B cell (primary cell): ENCODE data around the gene KANK2. TPM values are rescaled to one million over a fixed set of nuclear protein-coding genes. Genes with fewer than 3 reads are reported as not detected.
"Not testable (repeated sequence)": the region's sequence is repeated elsewhere in the genome, so short reads cannot be mapped to it uniquely, and the experiment has no call there.

Experiments
- ATAC-seq: fragments of 200-7000 bp; cut with Tn5 transposase; one replicate; pipeline ENCODE4 v1.10.0; 2021; ENCODE audit warnings: low read depth, mild to moderate bottlenecking, moderate number of reproducible peaks, moderate library complexity
- CTCF ChIA-PET: fragments of 350-600 bp; sonication (Branson Sonifier 250); formaldehyde crosslinking; loops from one replicate; lab custom pipeline; 2021; ENCODE audit warnings: antibody characterized with exemption, inconsistent platforms; lab: Charles Lee
- POLR2A ChIA-PET: fragments of 350-600 bp; sonication (Branson Sonifier 250); formaldehyde crosslinking; loops from one replicate; lab custom pipeline; 2021; ENCODE audit warnings: antibody characterized with exemption; lab: Charles Lee
- DNase-seq: peaks from one replicate; pipeline ENCODE4 v3.0.0; 2013
- H2AFZ ChIP-seq: 2 replicates; pipeline ENCODE4 v1.6.1; 2012; ENCODE audit warnings: mild to moderate bottlenecking, low read depth, low read length; ENCODE audit not compliant: insufficient read depth, poor library complexity, severe bottlenecking
- H3K27ac ChIP-seq, 2 donors: 1 replicate in 1 of 2; 2 replicates in 1 of 2; pipeline ENCODE4 v1.5.1; 2012 to 2013; ENCODE audit warnings: low read length in 2 of 2, mild to moderate bottlenecking in 2 of 2, moderate library complexity in 1 of 2
- H3K27me3 ChIP-seq, 4 experiments: fragments of 200-600 bp in 1 of 4; sonication (generic) in 1 of 4; replicated peaks in 1 of 4; 1 replicate in 2 of 4; 2 replicates in 2 of 4; pipeline versions ENCODE4 v1.6.1 to v1.7.0; 2013 to 2016; ENCODE audit warnings: low read length in 3 of 4, mild to moderate bottlenecking in 2 of 4, mixed read lengths in 1 of 4, moderate library complexity in 1 of 4; ENCODE audit not compliant: insufficient read depth in 4 of 4, control insufficient read depth in 3 of 4; ENCODE audit errors: control extremely low read depth in 1 of 4
- H3K36me3 ChIP-seq, 2 experiments: replicated peaks in 1 of 2; 1 replicate in 1 of 2; 2 replicates in 1 of 2; pipeline versions ENCODE4 v1.6.1 to v1.7.1; 2013; ENCODE audit warnings: low read length in 1 of 2; ENCODE audit not compliant: insufficient read depth in 2 of 2, control insufficient read depth in 1 of 2; ENCODE audit errors: control extremely low read depth in 1 of 2, extremely low read depth in 1 of 2
- H3K4me1 ChIP-seq, 2 donors: fragments of 200-600 bp in 1 of 2; sonication (generic) in 1 of 2; 1 replicate in 1 of 2; 2 replicates in 1 of 2; pipeline versions ENCODE4 v1.5.1 to v1.6.1; 2013 to 2017; ENCODE audit warnings: low read length in 2 of 2; ENCODE audit not compliant: control insufficient read depth in 2 of 2, insufficient read depth in 2 of 2
- H3K4me2 ChIP-seq: replicated peaks from 2 replicates; pipeline ENCODE3; 2012; ENCODE audit warnings: mild to moderate bottlenecking, low read depth, low read length; ENCODE audit not compliant: poor library complexity, severe bottlenecking
- H3K4me3 ChIP-seq, 5 experiments: fragments of 200-600 bp in 1 of 5; sonication (generic) in 1 of 5; 1 replicate in 3 of 5; 2 replicates in 2 of 5; pipeline versions ENCODE4 v1.5.1 to v1.7.0; 2011 to 2016; ENCODE audit warnings: low read length in 4 of 5, mild to moderate bottlenecking in 4 of 5, low read depth in 2 of 5, control low read depth in 1 of 5, moderate library complexity in 1 of 5; ENCODE audit not compliant: insufficient read depth in 1 of 5; ENCODE audit errors: control extremely low read depth in 1 of 5, extremely low read depth in 1 of 5
- H3K79me2 ChIP-seq: fragments of 200-600 bp; sonication (generic); one replicate; pipeline ENCODE4 v1.6.0; 2016; ENCODE audit warnings: low read length; ENCODE audit not compliant: control insufficient read depth, insufficient read depth
- H3K9ac ChIP-seq: fragments of 200-600 bp; sonication (generic); 2 replicates; pipeline ENCODE4 v1.6.1; 2017; ENCODE audit warnings: mild to moderate bottlenecking, low read length, moderate library complexity
- H3K9me3 ChIP-seq, 3 donors: one replicate each; pipeline versions ENCODE4 v1.6.1 to v1.7.1; 2013; ENCODE audit warnings: low read length in 2 of 3; ENCODE audit not compliant: control insufficient read depth in 2 of 3, insufficient read depth in 1 of 3; ENCODE audit errors: control extremely low read depth in 1 of 3
- H4K20me1 ChIP-seq: 2 replicates; pipeline ENCODE4 v1.6.0; 2012; ENCODE audit warnings: mild to moderate bottlenecking, low read length; ENCODE audit not compliant: insufficient read depth, control insufficient read depth, poor library complexity, severe bottlenecking
- H3K27ac Mint-ChIP-seq: one replicate; pipeline ENCODE4 v1.8.0; 2021; ENCODE audit warnings: mixed read lengths
- H3K27me3 Mint-ChIP-seq: one replicate; pipeline ENCODE4 v1.8.0; 2021; ENCODE audit warnings: mixed read lengths
- H3K4me1 Mint-ChIP-seq: one replicate; pipeline ENCODE4 v1.8.0; 2021; ENCODE audit warnings: mixed read lengths
- H3K4me3 Mint-ChIP-seq: one replicate; pipeline ENCODE4 v1.8.0; 2021; ENCODE audit warnings: mixed read lengths
- H3K9me3 Mint-ChIP-seq: one replicate; pipeline ENCODE4 v1.8.0; 2022; ENCODE audit warnings: mixed read lengths; ENCODE audit not compliant: insufficient read depth
- EZH2 ChIP-seq: IDR thresholded peaks from 2 replicates; pipeline ENCODE4 v1.6.1; 2012; ENCODE audit warnings: borderline replicate concordance, low read depth, mild to moderate bottlenecking, moderate library complexity, low read length; ENCODE audit not compliant: insufficient read depth, poor library complexity, severe bottlenecking
- WGBS: methylation state at CpG from one replicate; pipeline ENCODE4 v1.1.5; 2013; ENCODE audit warnings: missing lambda C conversion rate; ENCODE audit not compliant: insufficient coverage; 5-methylcytosine and 5-hydroxymethylcytosine counted together
- intact Hi-C: fragments of 100-400 bp; cut with micrococcal nuclease; formaldehyde crosslinking; loops from one replicate; pipeline ENCODE4 v1.10.0; 2022
- polyA plus RNA-seq: library from polyadenylated mRNA; depleted of rRNA; stranded (reverse); fragments of >200 nt; gene quantifications from 2 replicates; pipeline ENCODE4 v1.2.3, GENCODE V29; 2012
- total RNA-seq, 2 donors: library from RNA; stranded (reverse); fragments of 120-200 nt in 1 of 2; gene quantifications; 1 replicate in 1 of 2; 2 replicates in 1 of 2; pipeline versions ENCODE4 v1.2.3 to v1.2.4, GENCODE V29; 2013 to 2022
- TF ChIP-seq, protein P1 (sequence below): fragments of 200-600 bp; IDR thresholded peaks from one replicate; pipeline ENCODE4 v1.8.0; 2022; ENCODE audit warnings: antibody characterized with exemption, mild to moderate bottlenecking

Gene KANK2
- total and polyA plus RNA-seq, 2 donors (not counting 1 experiment from before 2014, with no cell fraction given): 0.54 to 18.9 TPM

- H3K27ac ChIP-seq: no peak overlapping the region
Observed at GRCh38 chr19:11125994-11126685, 71.2 kb downstream of the KANK2 start.

DNA sequence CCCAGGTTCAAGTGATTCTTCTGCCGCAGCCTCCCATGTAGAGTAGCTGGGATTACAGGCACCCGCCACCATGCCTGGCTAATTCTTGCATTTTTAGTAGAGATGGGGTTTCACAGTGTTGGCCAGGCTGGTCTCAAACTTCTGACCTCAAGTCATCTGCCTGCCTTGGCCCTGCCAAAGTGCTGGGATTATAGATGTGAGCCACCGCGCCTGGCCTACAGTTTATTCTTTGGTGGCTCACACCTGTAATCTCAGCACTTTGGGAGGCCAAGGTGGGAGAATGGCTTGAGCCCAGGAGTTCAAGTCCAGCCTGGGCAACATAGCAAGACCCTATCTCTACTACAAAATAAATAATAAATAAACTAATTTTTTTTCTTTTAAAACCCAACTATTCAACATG is 73.2 kb downstream of the KANK2 start:
- not testable (repeated sequence) for H4K20me1 ChIP-seq, H3K4me3 Mint-ChIP-seq
- CTCF ChIA-PET: interaction anchor here (0.6 to 8.2 kb wide), 2 partner anchors 90 to 236 kb away, joined by 3 to 179 read pairs; no protein-coding TSS in a partner anchor

More at GRCh38 chr19:11125994-11126685, 71.2 kb downstream of the KANK2 start:
- Mint-ChIP-seq H3K27ac (no peak overlapping the region), H3K27me3 (no peaks in the 10 kb centered on the region), H3K4me1 (peaks cover 7% of the 10 kb centered on the region), H3K9me3 (no peaks in the 10 kb centered on the region), H3K4me3 (no peak overlapping the region)
- intact Hi-C loops: loop anchor here (1.0 to 2.0 kb wide), 2 partner anchors 79 to 90 kb away; no protein-coding TSS in a partner anchor
- Histone ChIP-seq H3K4me2 (no peak overlapping the region), H3K36me3 (peaks cover 0 to 1% of the 10 kb centered on the region in 2 experiments), H3K79me2 (no peaks in the 10 kb centered on the region), H3K4me1 (peaks cover 0 to 5% of the 10 kb centered on the region in 2 donors), H3K9me3 (peaks cover 0 to 3% (median 0%) of the 10 kb centered on the region in 3 donors), H2AFZ (no peak overlapping the region), H3K4me3 (no peak overlapping the region), H3K9ac (no peak overlapping the region), H3K27me3 (no peaks in the 10 kb centered on the region), H4K20me1 (no peaks in the 10 kb centered on the region)
- no peak for TF ChIP-seq EZH2
- TF ChIP-seq, protein P1, sequence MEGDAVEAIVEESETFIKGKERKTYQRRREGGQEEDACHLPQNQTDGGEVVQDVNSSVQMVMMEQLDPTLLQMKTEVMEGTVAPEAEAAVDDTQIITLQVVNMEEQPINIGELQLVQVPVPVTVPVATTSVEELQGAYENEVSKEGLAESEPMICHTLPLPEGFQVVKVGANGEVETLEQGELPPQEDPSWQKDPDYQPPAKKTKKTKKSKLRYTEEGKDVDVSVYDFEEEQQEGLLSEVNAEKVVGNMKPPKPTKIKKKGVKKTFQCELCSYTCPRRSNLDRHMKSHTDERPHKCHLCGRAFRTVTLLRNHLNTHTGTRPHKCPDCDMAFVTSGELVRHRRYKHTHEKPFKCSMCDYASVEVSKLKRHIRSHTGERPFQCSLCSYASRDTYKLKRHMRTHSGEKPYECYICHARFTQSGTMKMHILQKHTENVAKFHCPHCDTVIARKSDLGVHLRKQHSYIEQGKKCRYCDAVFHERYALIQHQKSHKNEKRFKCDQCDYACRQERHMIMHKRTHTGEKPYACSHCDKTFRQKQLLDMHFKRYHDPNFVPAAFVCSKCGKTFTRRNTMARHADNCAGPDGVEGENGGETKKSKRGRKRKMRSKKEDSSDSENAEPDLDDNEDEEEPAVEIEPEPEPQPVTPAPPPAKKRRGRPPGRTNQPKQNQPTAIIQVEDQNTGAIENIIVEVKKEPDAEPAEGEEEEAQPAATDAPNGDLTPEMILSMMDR: peak; percentile 90
- peak; percentile 83 for DNase-seq
- ChIA-PET CTCF (interaction anchor here (0.5 to 8.2 kb wide), 57 partner anchors 9 to 1020 kb away, joined by 3 to 179 read pairs (median 4); partner anchors contain the start of genes LDLR and PPAN), POLR2A (interaction anchor here (0.6 kb wide), 2 partner anchors 166 to 455 kb away, joined by 3 to 4 read pairs; no protein-coding TSS in a partner anchor)
- WGBS: 69% methylated on average over 8 of the region's 11 CpGs
- peak; percentile 62 for ATAC-seq

More for the DNA sequence above, 73.2 kb downstream of the KANK2 start:
- H3K36me3 ChIP-seq, H3K9me3 ChIP-seq, POLR2A ChIA-PET, H3K79me2 ChIP-seq, DNase-seq, H3K27me3 ChIP-seq, H3K4me1 ChIP-seq, H3K27ac Mint-ChIP-seq, H3K4me3 ChIP-seq, H3K4me2 ChIP-seq, H3K4me1 Mint-ChIP-seq, ATAC-seq, H3K9me3 Mint-ChIP-seq, H3K27ac ChIP-seq, H2AFZ ChIP-seq, H3K9ac ChIP-seq, intact Hi-C loops, H3K27me3 Mint-ChIP-seq: not testable (repeated sequence)
- WGBS: 100% methylated on average over 4 of the region's 4 CpGs
